Peyer's patch (tissue), 4 donors: ENCODE data around the gene ZNF484. TPM values are rescaled to one million over a fixed set of nuclear protein-coding genes. Genes with fewer than 3 reads are reported as not detected.
"Not testable (repeated sequence)": the region's sequence is repeated elsewhere in the genome, so short reads cannot be mapped to it uniquely, and the experiment has no call there.

ENCODE experiments used
- DNase-seq, 3 donors: peaks; one replicate each; pipeline ENCODE4 v3.0.0-alpha.2; 2017 to 2019
- H3K27ac ChIP-seq, 4 donors: fragments of 200-600 bp; sonication (generic); one replicate each; pipeline ENCODE4 v1.5.1; 2016 to 2019
- H3K27me3 ChIP-seq, 2 donors: fragments of 200-600 bp; sonication (generic); one replicate each; pipeline ENCODE4 v1.5.1; 2019
- H3K36me3 ChIP-seq, 3 donors: fragments of 200-600 bp; sonication (generic); one replicate each; pipeline ENCODE4 v1.5.1; 2016 to 2019
- H3K4me1 ChIP-seq, 4 donors: fragments of 200-600 bp; sonication (generic); one replicate each; pipeline ENCODE4 v1.5.1; 2016 to 2019
- H3K4me3 ChIP-seq, 4 donors: fragments of 200-600 bp; sonication (generic); 1 replicate in 3 of 4; 2 replicates in 1 of 4; pipeline ENCODE4 v1.5.1; 2016 to 2019; ENCODE audit warnings: mild to moderate bottlenecking in 1 of 4
- H3K9me3 ChIP-seq, 4 donors: fragments of 200-600 bp; sonication (generic); one replicate each; pipeline ENCODE4 v1.5.1; 2016 to 2019; ENCODE audit warnings: mild to moderate bottlenecking in 1 of 4
- CTCF ChIP-seq, 6 experiments: fragments of 450-650 bp in 4 of 6; fragments of 200-600 bp in 2 of 6; sonication (generic) in 1 of 6; IDR thresholded peaks; one replicate each; pipeline ENCODE4 v1.5.1; 2017 to 2019; ENCODE audit warnings: antibody characterized with exemption in 6 of 6, mild to moderate bottlenecking in 3 of 6, moderate library complexity in 1 of 6
- POLR2A ChIP-seq, 2 donors: fragments of 450-650 bp; IDR thresholded peaks; one replicate each; pipeline ENCODE4 v1.5.1; 2017; ENCODE audit warnings: antibody characterized with exemption in 2 of 2, mild to moderate bottlenecking in 2 of 2, moderate library complexity in 2 of 2
- total RNA-seq, 4 donors: library from RNA; depleted of rRNA; stranded (reverse); fragments of >200 nt; gene quantifications; one replicate each; pipeline ENCODE4 v1.1.0, GENCODE V29; 2016

Gene ZNF484
- total RNA-seq, 4 donors from 2014 or later: 9.8 to 23.9 (median 9.9) TPM

- Histone ChIP-seq H3K4me3 (no peak overlapping the region), H3K4me1 (no peaks in the 10 kb centered on the region)
- TF ChIP-seq CTCF (IDR thresholded peaks at IDR 0.05) (no peak), POLR2A (IDR thresholded peaks at IDR 0.05) (no peak)
Observed at GRCh38 chr9:92895812-92896436, 18.1 kb upstream of the ZNF484 start.

GRCh38 chr9:92894711-92895362, 17.0 kb upstream of the ZNF484 start:
- Histone ChIP-seq H3K27ac (no peak overlapping the region), H3K9me3 (no peaks in the 10 kb centered on the region), H3K4me3 (no peak overlapping the region), H3K36me3 (no peaks in the 10 kb centered on the region), H3K27me3 (no peaks in the 10 kb centered on the region), H3K4me1 (no peaks in the 10 kb centered on the region)
- DNase-seq: no peak
- no peak for TF ChIP-seq CTCF (IDR thresholded peaks at IDR 0.05)
- TF ChIP-seq POLR2A (IDR thresholded peaks at IDR 0.05): no peak

More at GRCh38 chr9:92895812-92896436, 18.1 kb upstream of the ZNF484 start:
- Histone ChIP-seq H3K27ac (no peak overlapping the region), H3K27me3 (no peaks in the 10 kb centered on the region), H3K36me3 (no peaks in the 10 kb centered on the region), H3K9me3 (no peaks in the 10 kb centered on the region)
- peak in 1 of 3 donors; percentile 20 for DNase-seq

GRCh38 chr9:92893916-92894610, 16.2 kb upstream of the ZNF484 start:
- DNase-seq, H3K4me1 ChIP-seq, H3K27me3 ChIP-seq, H3K9me3 ChIP-seq, H3K27ac ChIP-seq, H3K4me3 ChIP-seq, H3K36me3 ChIP-seq: not testable (repeated sequence)

- peak in 1 of 6 experiments; percentile 14 for TF ChIP-seq CTCF (IDR thresholded peaks at IDR 0.05)
- not testable (repeated sequence) for H3K9me3 ChIP-seq, H3K36me3 ChIP-seq, DNase-seq, H3K27ac ChIP-seq, H3K4me3 ChIP-seq, H3K4me1 ChIP-seq, H3K27me3 ChIP-seq
Observed at GRCh38 chr9:92892276-92892675, 14.4 kb upstream of the ZNF484 start.

GRCh38 chr9:92890761-92891160, 12.9 kb upstream of the ZNF484 start:
- no peak for DNase-seq
- no peaks in the 10 kb centered on the region for H3K27me3 ChIP-seq
- no peak overlapping the region for H3K4me3 ChIP-seq
- no peaks in the 10 kb centered on the region for H3K36me3 ChIP-seq
- H3K9me3 ChIP-seq: no peaks in the 10 kb centered on the region
- no peak for TF ChIP-seq CTCF (IDR thresholded peaks at IDR 0.05)
- TF ChIP-seq POLR2A (IDR thresholded peaks at IDR 0.05): no peak
- no peaks in the 10 kb centered on the region for H3K4me1 ChIP-seq
- no peak overlapping the region for H3K27ac ChIP-seq

GRCh38 chr9:92887880-92888338, 10.1 kb upstream of the ZNF484 start:
- no peak for DNase-seq
- no peaks in the 10 kb centered on the region for H3K4me1 ChIP-seq
- H3K36me3 ChIP-seq: no peaks in the 10 kb centered on the region
- TF ChIP-seq CTCF (IDR thresholded peaks at IDR 0.05) (no peak), POLR2A (IDR thresholded peaks at IDR 0.05) (no peak)
- H3K9me3 ChIP-seq: no peaks in the 10 kb centered on the region
- no peak overlapping the region for H3K27ac ChIP-seq
- no peaks in the 10 kb centered on the region for H3K27me3 ChIP-seq
- no peak overlapping the region for H3K4me3 ChIP-seq

GRCh38 chr9:92886846-92887610, 9.2 kb upstream of the ZNF484 start:
- H3K27ac ChIP-seq, H3K4me1 ChIP-seq, DNase-seq, H3K36me3 ChIP-seq, H3K27me3 ChIP-seq, H3K4me3 ChIP-seq, H3K9me3 ChIP-seq: not testable (repeated sequence)

- not testable (repeated sequence) for H3K36me3 ChIP-seq, H3K9me3 ChIP-seq, H3K27ac ChIP-seq, H3K4me1 ChIP-seq, H3K4me3 ChIP-seq, H3K27me3 ChIP-seq, DNase-seq
Observed at GRCh38 chr9:92883666-92884405, 6.0 kb upstream of the ZNF484 start.
